ENCODE measurements around the gene IER5L.
"Not testable (repeated sequence)": the region's sequence is repeated elsewhere in the genome, so short reads cannot be mapped to it uniquely, and the experiment has no call there.

IER5L gene

DNA sequence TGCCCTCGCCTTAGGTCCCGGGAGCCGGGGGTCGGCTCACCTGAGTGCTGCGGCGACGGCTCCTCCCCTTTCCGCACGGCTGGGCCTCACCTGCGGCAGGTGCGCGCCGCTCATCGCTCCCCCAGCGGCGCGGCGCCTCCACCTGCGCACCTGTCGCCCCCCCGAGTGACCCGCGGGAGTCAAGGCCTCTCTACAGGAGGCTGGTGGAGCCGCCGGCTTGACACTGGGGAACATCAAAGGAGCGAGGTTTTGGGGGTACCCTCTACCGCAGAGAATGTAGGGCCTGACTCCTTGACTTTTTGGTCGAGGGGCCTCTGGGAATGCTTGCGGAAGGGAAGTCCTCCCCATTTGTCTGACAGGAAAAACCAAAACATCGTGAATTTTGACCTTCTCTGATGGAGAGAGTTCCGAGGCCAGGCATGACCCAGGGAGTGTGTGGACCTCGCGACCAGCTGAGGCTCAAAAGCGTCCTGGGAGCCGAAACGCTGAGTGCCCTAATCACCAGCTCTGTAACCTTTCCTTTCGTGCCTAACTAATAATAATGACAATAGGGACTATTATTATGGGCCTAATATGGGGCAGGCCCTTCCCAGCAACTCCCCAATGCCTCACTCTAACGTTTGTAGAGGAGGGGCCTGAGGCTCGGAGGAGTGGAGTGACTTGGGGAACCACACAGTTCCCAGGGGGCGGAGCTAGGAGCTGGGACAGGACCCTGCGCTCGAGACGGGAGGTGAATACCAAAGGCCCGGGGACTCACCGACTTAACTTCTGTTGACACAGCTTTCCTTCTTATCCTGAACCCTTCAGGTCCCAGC is 714 bp upstream of the IER5L start:
- no peak for DNase-seq

DNA sequence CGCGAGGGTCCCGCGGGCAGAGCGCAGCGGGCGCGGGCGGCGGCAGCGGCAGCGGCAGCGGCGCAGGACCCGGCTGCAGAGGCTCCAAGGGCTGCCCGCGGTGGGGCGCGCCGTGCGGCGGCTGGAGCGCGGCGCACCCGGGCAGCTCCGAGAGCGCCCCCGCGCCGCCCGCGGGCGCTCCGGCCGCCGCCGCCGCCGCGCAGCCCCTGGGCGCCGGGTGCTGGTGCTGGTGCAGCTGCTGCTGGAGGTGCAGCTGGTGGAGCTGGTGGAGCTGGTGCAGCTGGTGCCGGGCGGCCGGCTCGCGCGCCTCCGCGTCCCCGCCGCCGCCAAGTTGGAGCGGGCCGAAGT is 644 bp downstream of the IER5L start:
- DNase-seq = peak; percentile 74

DNA sequence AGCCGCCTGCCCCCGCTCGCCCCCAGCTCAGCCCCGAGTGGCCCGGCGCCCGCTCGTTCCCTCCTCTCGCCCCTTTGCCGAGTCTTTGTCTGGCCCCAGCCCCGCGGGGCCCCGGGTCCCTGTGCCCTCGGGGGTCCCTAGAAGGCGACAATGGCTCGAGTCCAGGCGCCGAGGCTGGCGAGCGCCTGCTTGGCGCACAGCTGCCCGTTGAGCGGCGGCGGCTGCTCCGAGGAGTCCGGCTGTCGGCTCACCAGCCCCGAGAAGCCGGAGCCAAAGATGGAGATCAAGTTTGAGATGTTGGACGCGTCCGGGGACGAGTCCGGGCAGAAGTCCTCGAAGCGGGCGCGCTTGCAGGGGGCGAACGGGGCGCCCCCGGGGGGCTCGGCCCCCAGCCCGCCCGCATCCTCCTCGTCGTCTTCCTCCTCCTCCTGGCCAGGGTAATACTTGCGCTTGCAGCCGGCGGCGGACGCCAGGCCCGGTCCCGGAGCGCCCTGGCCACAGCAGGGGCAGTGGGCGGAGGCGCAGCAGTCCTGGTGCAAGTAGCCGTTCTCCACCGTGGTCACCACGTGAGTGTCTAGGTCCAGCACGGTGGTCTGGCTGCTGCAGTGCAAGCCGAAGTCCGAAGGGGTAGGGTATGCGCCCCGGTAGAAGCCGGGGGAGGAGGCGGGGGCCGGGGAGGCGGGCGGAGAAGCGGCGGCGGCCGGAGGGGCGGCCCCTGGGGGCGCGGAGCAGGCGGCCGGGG is 1.2 kb downstream of the IER5L start:
- DNase-seq = peak; percentile 68

DNA sequence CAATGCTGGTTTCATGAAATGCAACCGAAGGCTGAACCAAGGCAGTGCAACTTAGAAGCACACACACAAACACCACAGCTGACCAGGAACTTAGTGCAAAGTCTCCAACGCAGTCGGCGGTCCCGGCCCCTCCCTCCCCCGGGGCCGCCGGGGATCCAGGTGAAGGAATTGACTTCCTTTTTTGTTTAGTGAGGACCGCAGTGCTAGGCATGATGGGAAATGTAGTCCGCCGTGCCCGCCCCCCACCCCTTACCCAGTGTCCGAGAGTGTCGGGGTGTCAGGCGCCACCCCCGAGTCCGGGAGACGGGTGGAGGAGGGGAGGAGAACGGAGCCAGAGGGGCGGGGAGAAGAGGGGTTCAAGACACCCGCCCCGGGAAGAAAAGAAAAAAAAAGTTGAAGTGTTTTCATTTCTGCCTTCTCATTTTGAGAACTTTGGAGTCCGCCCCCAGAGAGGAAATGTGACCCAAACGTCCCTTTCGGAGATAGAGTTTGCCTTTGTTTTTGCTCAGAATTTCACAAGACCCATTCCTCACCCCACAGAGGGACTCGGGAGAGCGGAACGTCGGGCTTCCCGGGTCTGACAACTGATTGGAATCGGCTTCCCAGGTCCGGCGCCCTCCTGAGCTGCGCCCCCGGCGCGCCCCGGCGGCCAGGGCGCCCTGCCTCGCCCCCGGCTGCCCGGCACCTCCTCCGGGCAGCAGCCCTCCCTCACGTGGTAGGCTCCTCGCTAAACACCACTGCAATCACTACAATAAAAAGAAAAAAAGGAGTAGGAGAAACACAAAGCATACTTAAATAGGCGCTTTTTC is 2.0 kb downstream of the IER5L start:
- peak; percentile 90 for DNase-seq

DNA sequence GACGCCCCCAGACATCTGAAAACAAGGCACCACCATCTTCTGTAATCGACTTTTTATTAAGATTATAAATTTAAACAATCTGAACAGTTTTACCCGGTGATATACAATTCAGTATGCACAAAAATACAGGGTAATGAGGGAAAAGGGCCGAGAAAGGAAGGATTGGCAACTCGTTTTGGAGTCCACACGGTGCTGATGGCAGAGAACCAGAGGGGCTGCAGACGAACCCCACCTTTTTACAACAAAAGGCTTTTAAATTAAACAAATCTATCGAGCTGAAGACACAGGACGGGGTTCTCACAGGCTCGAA is 2.6 kb downstream of the IER5L start:
- no peak for DNase-seq

DNA sequence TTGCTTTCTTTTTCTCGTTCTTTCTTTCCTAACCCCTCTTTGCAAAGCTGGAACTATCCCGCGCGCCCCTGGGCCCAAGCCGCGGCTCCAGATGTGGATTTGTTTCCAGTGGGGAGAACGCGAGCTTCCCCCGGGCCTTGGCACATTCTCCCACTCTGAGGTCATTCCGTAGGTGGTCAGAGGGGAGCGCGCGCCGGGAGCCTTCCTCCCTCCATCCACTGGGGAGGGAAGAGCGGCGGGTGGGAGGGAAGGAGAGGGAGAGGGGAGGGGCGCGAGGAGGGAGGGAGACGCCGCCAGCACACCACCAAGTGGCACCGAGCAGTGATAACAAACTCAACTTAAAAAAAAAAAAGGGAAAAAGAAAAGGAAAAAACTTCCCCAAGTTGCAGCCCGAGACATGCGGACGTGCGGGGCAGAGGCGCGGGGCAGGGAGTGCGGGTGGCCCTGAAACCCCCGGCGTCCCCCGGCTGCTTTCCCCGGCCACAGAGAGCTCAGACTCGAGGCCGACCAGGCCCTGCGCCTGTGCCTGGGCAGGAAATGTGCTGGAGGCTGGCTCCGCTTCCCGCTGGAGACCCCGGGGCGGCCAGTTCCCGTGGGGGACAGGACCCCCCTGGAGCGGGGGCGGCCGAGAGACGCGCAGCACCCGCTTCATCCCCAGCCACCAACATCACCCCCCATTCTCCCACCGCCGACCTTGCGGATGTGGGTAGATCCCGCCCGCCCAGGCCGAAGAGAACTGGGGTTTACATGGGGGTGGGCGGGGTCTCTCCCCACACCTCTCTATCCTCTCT is 3.1 kb downstream of the IER5L start:
- DNase-seq = peak; percentile 96

DNA sequence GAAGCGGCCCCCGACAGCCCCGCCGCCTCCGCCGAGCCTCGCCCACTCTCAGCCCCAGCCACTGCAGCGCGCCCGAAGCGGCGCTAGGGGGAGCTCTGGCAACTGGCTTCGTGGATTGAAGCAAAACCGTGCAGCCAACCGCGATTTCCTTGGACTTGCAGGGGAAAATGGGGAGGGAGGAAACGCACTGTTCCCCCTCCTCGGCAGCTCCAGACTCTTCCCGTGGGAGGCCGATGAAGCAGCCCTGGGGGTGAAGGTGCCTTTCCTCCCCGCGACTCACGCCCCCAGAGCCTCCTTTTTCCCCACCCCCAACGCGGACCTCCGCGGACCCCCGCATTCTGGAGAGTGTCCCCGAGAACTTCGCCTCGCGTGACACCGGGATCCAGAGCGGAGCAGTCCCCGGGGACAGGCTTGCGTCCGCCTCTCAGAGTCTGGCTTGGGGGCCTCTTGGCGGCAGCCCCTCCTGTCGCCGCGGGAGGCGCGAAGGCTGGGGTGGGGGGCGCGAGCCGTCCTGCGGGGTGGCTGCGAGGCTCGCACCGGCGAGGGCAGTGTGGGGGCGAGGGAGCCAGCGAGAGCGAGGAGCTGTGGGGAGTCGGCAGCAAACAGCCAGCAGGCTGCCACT is 3.8 kb downstream of the IER5L start:
- peak; percentile 91 for DNase-seq

DNA sequence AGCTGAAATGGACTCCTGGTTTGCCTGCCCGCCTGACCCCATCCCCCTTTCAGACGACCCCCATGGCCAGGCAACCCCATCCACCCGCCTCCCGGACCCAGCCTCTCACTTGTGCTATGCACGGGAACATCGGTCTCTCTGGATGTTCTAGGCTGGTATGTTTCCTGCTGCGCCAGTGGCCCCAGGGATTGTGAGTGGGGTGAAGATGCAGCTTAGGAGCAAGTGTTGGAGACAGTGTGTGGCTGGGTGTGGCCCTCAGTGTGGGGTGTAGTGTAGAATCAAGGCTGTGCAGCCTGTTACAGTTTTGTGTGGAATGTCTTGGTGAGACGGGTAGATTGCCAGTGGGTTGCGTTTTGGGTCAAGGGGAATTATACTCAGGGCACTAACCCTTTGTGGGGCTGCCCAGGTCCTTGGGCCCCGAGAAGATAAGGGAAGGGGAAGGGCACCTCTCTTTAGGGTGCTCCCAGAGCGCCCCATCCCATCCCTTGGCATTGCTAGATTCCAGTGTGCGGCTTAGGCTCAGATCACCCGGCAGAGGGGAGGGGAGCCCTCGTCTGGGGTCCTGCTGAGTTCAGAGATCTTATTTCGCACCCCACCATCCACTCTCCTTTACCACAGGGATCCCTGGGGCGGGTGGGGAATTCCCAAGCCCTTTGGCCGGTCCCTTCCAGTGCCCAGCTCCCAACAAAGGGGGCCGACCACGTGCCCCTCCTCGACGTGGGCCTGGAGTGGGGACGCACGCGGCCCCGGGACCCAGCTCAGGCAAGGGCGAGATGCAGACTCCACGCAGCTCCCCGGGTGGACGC is 4.6 kb downstream of the IER5L start:
- no peak for DNase-seq

DNA sequence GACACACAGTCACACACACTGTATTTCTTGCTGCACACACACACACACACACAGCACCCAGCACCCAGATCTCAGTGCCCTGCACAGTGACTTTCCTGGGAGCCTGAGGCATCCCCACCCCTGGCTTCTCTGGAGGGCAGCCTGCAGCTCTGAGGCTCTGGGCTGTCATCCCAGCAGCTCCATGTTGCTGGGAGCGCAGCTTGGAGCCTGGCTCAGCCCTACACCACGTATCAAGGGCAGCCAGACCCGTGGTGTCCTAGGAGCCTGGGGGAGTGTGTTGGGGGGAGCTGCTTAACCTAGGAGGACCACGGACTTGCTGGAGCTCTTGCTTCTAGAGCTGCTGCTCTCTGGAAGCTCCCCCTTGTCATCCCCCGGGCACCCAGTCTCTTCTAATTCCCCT is 5.2 kb downstream of the IER5L start:
- DNase-seq = no peak

DNA sequence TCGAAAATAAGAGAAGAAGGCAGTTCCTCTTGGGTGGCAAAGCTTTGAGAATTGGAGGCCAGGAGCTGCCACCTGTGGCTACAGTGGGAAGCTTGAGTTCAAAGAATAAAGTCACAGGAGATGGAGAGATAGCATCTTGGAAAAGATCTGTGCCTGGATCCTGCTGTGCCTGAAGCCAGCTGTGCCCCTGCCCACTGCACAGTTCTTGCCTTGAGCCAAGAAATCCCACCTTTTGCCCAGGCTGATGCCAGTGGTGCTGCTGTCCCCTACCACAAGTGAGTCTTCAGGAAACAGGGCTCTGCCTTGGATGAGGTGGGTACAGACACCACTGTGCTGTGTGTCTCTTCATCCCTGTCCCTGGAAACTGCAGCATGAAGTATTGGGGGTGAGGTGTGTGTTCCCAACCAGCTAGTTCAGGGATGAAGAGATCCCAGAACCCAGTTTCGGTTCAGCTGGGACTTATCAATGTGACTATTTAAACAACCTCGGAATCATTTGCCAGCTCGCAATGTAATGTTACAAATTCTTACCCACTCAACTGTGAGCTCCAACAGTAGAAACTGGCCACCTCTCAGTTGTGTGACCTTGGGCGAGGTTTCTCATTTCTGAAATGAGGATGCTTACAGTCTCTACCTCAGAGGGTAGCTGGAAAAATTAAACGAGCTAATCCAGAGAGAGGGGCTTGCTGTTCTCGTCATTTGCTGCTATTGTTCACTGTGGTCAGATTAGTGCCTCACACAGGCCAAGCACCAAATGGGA is 5.9 kb downstream of the IER5L start:
- DNase-seq = no peak

DNA sequence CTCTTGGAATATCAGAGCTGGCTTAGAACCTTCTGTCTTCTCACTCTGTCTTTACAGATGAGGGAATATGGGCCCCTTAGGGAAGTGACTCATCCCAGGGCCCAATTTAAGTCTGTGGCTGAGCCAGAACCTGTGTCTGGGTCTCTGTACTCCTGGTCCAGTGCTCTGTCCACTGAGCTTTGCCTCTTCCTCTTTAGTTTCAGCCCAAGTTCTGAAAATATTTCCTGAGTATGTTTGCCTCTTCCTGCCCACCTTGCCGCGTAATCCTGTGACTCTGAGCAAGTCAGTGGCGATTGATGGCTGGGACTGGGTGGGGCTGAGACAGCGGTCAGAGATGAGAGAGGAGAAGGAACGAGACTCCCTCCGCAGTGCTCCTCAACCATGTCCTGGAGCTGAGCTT is 7.8 kb downstream of the IER5L start:
- DNase-seq = no peak

DNA sequence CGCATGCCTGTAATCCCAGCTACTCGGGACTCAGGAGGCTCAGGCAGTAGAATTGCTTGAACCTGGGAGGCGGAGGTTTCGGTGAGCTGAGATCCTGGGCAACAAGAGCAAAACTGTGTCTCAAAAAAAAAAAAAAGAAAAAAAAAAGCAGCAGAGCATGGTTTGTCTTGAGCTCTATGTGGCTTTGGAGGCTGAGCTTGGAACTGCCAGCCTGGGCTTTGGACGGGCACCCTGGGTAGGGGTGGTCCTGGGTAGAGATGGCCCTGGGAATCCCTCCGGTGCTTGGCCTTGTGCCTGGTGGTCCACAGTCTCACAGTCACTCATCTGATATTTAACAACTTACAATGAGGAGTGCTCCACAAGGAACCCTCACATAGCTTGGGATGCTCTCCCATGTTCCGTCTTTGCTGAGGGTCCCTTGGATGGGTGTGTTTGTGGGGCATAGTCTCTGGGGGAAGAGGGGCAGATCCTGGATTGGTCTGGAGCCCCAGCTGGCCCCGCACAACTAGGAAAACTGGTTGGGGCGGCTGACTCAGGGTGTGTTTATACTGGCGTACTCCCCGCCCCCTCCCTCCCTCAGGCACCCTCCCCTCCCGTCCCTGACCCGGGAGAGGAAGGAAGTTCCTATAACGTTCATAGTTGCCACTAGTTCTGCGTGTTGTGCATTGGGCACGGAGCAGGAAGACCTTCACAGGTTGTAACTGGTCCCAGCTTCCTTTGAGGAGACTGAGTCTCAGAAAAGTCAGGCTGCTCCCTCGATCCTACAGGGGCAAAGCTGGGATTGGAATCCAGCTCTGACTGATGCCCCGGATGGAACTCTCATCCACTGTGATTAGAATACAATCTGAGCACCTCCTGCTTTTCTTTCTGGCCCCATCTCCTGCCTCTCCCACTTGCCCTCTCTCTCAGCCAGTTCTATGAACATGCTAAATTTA is 11.2 kb downstream of the IER5L start:
- peak; percentile 76 for DNase-seq

DNA sequence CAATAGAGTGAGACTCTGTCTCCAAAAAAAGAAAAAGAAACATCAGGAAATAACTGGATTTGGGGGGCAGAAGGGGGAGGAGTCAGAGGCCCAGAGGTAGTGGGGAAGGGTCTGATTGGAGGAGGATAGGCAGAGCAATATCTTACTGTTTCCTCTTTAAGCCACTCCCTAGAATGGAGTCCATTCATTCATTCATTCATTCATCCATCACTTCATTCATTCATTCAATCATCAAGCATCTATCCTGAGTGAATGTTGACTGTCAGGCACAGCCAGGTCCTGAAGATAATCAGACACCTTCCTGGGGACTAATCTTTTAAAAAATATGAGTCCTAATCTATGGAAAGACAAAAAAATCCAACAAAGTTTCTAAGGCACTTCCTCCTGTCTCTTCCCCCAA is 12.9 kb downstream of the IER5L start:
- no peak for DNase-seq

DNA sequence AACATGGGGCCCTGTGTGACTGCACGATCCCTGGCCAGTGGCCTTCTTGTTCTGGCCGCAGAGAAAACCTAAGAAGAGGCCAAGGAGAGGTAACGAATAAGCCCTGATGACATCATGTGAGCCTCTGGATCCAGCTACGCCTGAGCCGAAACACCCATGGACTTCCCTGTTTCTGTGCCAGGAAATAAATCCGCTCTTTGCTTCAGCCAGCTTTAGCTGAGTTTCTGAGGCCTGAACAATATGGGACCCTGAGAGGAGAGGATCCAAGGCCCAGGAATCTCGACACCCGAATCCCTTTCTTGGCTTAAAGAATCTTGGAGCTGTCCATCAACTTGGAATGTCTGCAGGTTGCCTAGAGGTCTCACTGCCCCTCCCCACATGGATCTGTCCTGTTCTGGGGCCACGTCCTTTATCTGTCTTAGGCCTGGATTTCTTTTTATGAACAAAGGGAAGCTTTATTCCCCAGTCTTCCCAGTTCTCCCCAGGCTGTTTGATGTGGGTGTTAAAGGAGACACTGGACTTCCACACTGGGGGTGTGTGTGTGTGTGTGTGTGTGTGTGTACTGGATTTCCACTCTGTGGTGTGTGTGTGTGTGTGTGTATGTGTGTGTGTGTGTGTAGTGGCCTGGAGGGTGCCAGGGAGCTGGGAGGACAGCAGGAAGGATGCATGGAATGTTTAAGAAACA is 13.7 kb downstream of the IER5L start:
- no peak for DNase-seq

DNA sequence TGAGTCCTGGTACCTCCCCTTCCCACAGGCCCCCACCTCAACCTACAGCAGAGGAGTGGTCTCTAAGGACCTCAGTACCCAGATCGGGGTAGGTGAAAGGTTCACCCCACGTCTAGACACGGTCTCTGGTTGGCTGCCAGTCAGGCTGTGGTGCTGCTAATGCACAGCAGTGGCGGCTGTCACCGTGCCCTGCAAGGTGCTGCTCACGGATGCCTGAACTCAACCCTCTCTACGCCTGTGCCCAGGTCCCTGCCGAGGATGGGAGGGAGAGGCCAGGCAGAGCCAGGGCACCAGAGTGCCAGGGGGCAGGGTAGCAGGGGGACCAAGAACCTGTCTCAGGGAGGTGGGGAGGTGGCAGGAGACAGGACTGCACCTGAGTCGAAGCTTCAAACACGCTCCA is 14.3 kb downstream of the IER5L start:
- DNase-seq = no peak

DNA sequence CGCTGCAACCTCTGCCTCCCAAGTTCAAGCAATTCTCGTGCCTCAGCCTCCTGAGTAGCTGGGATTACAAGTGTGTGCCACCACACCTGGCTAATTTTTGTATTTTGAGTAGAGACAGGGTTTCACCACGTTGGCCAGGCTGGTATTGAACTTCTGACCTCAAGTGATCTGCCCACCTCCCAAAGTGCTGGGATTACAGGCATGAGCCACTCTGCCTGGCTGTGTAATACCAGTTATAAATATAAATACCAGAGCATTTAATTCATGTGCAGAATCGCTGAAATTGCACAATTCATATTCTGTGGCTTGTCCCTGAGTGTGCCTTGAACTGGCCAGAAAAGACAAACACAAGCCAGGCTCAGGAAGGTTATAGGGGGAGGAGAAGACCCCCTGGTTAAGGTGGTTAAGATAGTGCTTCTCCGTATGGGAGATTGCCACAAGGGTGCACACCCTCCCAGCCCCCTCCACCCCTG is 14.8 kb downstream of the IER5L start:
- DNase-seq = not testable (repeated sequence)

DNA sequence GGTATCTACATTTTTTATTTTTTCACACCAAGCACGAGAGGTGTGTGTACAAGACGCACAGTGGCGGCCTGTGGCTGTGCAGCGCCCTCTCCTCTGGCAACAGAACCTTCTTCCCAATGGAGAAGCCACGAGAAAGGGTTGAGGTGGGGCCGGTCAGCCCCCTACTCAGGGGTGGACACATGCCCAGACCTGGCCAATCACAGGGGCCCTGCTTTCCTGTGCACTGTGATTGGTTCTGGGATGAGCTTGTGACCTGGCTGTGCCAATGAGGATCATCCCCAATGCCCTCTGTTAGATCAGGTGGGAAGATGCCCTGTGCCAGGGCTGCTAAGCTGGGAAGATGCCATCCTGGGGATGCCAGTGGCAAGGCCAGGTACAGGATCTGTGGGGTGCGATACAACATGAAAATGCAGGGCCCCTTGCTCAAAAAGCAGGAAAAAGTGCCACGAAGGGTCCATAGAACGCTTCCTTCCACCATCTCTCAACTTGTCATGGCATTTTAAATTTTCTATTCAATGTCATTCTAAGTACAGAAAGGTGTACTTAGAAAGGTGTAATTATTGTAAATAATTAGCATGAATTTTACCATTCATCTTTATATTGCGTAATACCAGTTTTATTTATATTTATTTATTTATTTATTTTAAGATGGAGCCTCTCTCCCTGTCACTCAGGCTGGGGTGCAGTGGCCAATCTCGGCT is 15.4 kb downstream of the IER5L start:
- DNase-seq = no peak

DNA sequence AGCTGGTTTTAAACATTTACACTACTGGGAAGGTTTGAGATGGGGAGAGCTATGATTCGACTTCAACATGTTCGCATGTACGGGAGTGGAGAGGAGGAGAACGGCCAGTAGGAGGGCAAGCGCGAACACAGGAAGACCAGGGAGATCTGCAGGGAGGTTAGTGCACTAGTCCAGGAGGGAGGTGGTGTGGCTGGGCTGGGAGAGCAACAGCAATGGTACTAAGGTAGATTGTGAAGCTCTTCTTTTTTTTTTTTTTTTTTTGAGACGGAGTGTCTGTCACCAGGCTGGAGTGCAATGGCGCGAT is 16.6 kb downstream of the IER5L start:
- no peak for DNase-seq
